ENCODE results near the gene SKAP1.

DNA sequence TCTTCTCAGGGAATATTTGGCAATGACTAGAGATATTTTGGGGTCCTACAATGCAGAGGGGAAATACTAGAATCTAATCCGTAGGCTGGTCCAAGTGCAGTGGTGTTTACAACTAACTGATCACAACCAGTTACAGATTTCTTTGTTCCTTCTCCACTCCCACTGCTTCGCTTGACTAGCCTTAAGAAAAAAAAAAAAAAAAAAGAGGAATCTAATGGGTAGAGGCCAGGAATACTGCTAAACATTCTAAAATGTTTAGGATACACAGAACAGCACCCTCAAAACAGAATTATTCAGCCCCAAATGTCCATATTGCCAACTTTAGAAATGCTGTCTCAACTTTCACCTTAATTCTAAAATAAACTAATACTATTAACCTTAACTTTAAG lies 49.0 kb upstream of the SKAP1 start:
- TF ChIP-seq, protein P1, sequence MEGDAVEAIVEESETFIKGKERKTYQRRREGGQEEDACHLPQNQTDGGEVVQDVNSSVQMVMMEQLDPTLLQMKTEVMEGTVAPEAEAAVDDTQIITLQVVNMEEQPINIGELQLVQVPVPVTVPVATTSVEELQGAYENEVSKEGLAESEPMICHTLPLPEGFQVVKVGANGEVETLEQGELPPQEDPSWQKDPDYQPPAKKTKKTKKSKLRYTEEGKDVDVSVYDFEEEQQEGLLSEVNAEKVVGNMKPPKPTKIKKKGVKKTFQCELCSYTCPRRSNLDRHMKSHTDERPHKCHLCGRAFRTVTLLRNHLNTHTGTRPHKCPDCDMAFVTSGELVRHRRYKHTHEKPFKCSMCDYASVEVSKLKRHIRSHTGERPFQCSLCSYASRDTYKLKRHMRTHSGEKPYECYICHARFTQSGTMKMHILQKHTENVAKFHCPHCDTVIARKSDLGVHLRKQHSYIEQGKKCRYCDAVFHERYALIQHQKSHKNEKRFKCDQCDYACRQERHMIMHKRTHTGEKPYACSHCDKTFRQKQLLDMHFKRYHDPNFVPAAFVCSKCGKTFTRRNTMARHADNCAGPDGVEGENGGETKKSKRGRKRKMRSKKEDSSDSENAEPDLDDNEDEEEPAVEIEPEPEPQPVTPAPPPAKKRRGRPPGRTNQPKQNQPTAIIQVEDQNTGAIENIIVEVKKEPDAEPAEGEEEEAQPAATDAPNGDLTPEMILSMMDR (IDR thresholded peaks at IDR 0.05) = no peak
- no peak for TF ChIP-seq POLR2A (IDR thresholded peaks at IDR 0.05)

All from thyroid gland (tissue), 4 donors.